ENCODE results near the gene LYSMD4.

The LYSMD4 gene

DNA sequence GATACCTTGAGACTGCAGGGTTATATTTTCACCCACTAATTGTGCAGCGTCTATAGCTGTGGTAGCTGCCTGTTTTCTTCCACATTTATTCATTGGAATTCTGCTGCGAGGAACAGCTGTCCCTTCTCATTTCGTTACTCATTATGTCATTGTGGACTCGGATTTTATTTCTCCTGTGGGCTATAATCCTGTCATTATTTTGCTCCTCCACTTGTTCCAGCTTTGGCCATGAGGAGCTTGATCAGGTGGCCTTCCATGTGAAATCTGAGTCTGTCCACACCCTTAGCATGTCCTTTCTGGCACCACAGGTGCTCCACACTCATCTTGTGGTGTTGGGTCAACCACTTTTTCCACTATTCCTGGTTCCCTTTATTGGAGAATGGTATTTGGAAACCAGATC, 14.8 kb downstream of the LYSMD4 start:
- H3K9me3 ChIP-seq (ENCODE audit: low read length), result no peaks in the 10 kb centered on the region
- no peak overlapping the region for H3K4me2 ChIP-seq (ENCODE audit: low read length)
- peaks cover 27% of the 10 kb centered on the region for H3K4me1 ChIP-seq (ENCODE audit: insufficient read depth, low read length, severe bottlenecking)
- no peak for TF ChIP-seq EZH2 (IDR thresholded peaks at IDR 0.05; ENCODE audit: borderline replicate concordance, low read length)
- TF ChIP-seq, protein P1, sequence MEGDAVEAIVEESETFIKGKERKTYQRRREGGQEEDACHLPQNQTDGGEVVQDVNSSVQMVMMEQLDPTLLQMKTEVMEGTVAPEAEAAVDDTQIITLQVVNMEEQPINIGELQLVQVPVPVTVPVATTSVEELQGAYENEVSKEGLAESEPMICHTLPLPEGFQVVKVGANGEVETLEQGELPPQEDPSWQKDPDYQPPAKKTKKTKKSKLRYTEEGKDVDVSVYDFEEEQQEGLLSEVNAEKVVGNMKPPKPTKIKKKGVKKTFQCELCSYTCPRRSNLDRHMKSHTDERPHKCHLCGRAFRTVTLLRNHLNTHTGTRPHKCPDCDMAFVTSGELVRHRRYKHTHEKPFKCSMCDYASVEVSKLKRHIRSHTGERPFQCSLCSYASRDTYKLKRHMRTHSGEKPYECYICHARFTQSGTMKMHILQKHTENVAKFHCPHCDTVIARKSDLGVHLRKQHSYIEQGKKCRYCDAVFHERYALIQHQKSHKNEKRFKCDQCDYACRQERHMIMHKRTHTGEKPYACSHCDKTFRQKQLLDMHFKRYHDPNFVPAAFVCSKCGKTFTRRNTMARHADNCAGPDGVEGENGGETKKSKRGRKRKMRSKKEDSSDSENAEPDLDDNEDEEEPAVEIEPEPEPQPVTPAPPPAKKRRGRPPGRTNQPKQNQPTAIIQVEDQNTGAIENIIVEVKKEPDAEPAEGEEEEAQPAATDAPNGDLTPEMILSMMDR (IDR thresholded peaks at IDR 0.05; ENCODE audit: low read length), result no peak
- H3K4me3 ChIP-seq (ENCODE audit: low read depth, low read length, poor library complexity, severe bottlenecking), result no peak overlapping the region
- H3K27me3 ChIP-seq (ENCODE audit: insufficient read depth, low read length), result no peaks in the 10 kb centered on the region
- no peaks in the 10 kb centered on the region for H3F3A ChIP-seq (ENCODE audit: insufficient read depth, low read length)
- peaks cover 15% of the 10 kb centered on the region; the same call in 1 of the 2 replicates for H3K36me3 ChIP-seq (ENCODE audit: insufficient read depth, low read length)
- H2AFZ ChIP-seq (ENCODE audit: low read length), result no peak overlapping the region
- no peak overlapping the region for H3K27ac ChIP-seq (ENCODE audit: low read depth, low read length, poor library complexity, severe bottlenecking)
- H3K9me2 ChIP-seq (ENCODE audit: low read depth, low read length), result no peaks in the 10 kb centered on the region
- H3K79me2 ChIP-seq (ENCODE audit: insufficient read depth, low read length), result no peaks in the 10 kb centered on the region
- H4K20me1 ChIP-seq (ENCODE audit: insufficient read depth, low read length), result no peaks in the 10 kb centered on the region
- H3K9ac ChIP-seq (ENCODE audit: low read length), result no peak overlapping the region

- Histone ChIP-seq H3K27ac (ENCODE audit: low read depth, low read length, poor library complexity, severe bottlenecking) (no peak overlapping the region), H3K9me2 (ENCODE audit: low read depth, low read length) (no peaks in the 10 kb centered on the region), H2AFZ (ENCODE audit: low read length) (no peak overlapping the region), H3K4me3 (ENCODE audit: low read depth, low read length, poor library complexity, severe bottlenecking) (no peak overlapping the region), H3K27me3 (ENCODE audit: insufficient read depth, low read length) (no peaks in the 10 kb centered on the region), H3F3A (ENCODE audit: insufficient read depth, low read length) (no peaks in the 10 kb centered on the region), H3K9ac (ENCODE audit: low read length) (no peak overlapping the region), H3K4me2 (ENCODE audit: low read length) (no peak overlapping the region), H3K4me1 (ENCODE audit: insufficient read depth, low read length, severe bottlenecking) (peaks cover 27% of the 10 kb centered on the region), H3K79me2 (ENCODE audit: insufficient read depth, low read length) (no peaks in the 10 kb centered on the region), H3K9me3 (ENCODE audit: low read length) (no peaks in the 10 kb centered on the region), H4K20me1 (ENCODE audit: insufficient read depth, low read length) (no peaks in the 10 kb centered on the region), H3K36me3 (ENCODE audit: insufficient read depth, low read length) (peaks cover 23% of the 10 kb centered on the region; the same call in 1 of the 2 replicates)
- TF ChIP-seq, protein P1 (IDR thresholded peaks at IDR 0.05; ENCODE audit: low read length), result no peak
- TF ChIP-seq EZH2 (IDR thresholded peaks at IDR 0.05; ENCODE audit: borderline replicate concordance, low read length), result no peak
Measured at GRCh38 chr15:99717161-99718009, 15.9 kb downstream of the LYSMD4 start.

DNA sequence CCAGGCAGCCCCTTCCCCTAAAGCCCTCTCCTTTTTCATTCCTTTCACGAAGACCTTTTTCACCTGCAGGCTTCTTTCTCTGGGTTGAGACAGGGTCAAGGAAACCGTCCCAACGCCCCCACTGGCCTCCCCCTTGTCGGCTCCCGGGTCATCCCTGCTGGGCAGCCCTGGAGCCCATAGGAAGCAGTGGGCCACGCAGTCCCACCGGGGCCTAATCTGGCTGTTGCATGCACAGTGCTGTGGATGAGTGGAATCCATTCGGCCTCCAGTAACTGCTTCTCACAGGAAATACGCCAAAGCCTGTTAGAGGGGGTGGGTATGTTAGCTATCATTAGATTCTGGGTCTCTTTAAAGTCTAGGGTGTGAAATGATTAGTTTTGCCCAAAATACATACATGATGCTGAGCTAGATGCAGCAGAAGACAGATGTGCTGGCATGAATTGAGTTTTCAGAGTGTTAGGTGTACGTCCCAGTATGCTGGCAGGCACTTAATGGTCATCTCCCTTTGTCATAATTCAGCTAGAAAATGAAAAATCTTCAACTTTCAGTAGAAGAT, 16.6 kb downstream of the LYSMD4 start:
- Histone ChIP-seq H3F3A (ENCODE audit: insufficient read depth, low read length) (no peaks in the 10 kb centered on the region), H3K9me2 (ENCODE audit: low read depth, low read length) (no peaks in the 10 kb centered on the region), H3K9ac (ENCODE audit: low read length) (no peak overlapping the region), H3K4me1 (ENCODE audit: insufficient read depth, low read length, severe bottlenecking) (peaks cover 27% of the 10 kb centered on the region), H4K20me1 (ENCODE audit: insufficient read depth, low read length) (no peaks in the 10 kb centered on the region), H2AFZ (ENCODE audit: low read length) (no peak overlapping the region), H3K27me3 (ENCODE audit: insufficient read depth, low read length) (no peaks in the 10 kb centered on the region), H3K9me3 (ENCODE audit: low read length) (no peaks in the 10 kb centered on the region), H3K4me2 (ENCODE audit: low read length) (no peak overlapping the region), H3K4me3 (ENCODE audit: low read depth, low read length, poor library complexity, severe bottlenecking) (no peak overlapping the region), H3K27ac (ENCODE audit: low read depth, low read length, poor library complexity, severe bottlenecking) (no peak overlapping the region), H3K36me3 (ENCODE audit: insufficient read depth, low read length) (peaks cover 31% of the 10 kb centered on the region; the same call in 1 of the 2 replicates), H3K79me2 (ENCODE audit: insufficient read depth, low read length) (no peaks in the 10 kb centered on the region)
- TF ChIP-seq EZH2 (IDR thresholded peaks at IDR 0.05; ENCODE audit: borderline replicate concordance, low read length), result no peak
- TF ChIP-seq, protein P1 (IDR thresholded peaks at IDR 0.05; ENCODE audit: low read length), result no peak

Data from OCI-LY1 (cell line).